ENCODE measurements around the gene MRPL24.

DNA sequence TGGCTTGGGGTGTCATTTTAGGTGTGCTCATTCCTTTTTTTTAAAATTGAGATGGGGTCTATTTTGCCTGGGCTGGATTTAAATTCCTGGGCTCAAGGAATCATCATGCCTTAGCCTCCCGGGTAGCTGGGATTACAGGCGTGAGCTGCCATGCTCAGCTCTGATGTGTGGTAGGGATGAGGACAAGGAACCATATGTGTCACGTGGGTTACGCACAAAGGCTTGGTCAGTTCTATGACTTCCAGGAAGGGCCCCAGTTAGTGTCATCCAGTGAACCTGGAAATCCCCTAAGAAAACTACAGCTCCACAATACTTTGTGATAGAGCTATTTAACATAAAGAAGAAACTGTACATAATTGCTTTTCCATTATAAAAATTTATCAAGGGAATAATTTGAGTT is 19.4 kb downstream of the MRPL24 start:
- TF ChIP-seq, protein P1, sequence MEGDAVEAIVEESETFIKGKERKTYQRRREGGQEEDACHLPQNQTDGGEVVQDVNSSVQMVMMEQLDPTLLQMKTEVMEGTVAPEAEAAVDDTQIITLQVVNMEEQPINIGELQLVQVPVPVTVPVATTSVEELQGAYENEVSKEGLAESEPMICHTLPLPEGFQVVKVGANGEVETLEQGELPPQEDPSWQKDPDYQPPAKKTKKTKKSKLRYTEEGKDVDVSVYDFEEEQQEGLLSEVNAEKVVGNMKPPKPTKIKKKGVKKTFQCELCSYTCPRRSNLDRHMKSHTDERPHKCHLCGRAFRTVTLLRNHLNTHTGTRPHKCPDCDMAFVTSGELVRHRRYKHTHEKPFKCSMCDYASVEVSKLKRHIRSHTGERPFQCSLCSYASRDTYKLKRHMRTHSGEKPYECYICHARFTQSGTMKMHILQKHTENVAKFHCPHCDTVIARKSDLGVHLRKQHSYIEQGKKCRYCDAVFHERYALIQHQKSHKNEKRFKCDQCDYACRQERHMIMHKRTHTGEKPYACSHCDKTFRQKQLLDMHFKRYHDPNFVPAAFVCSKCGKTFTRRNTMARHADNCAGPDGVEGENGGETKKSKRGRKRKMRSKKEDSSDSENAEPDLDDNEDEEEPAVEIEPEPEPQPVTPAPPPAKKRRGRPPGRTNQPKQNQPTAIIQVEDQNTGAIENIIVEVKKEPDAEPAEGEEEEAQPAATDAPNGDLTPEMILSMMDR (conservative IDR thresholded peaks at IDR 0.05; ENCODE audit: low read length) = no peak
- no peak for TF ChIP-seq EZH2phosphoT487 (IDR thresholded peaks at IDR 0.05; ENCODE audit: borderline replicate concordance, low read depth, low read length)
